SU-DHL-6 (cell line): ENCODE results near the gene MB.

Source experiments
- H2AFZ ChIP-seq: fragments of 200-600 bp; sonication (generic); 2 replicates; pipeline ENCODE4 v1.6.1; 2014; ENCODE audit warnings: low read depth, mild to moderate bottlenecking, moderate library complexity, mixed read lengths, antibody characterized with exemption, low read length; ENCODE audit not compliant: severe bottlenecking
- H3F3A ChIP-seq: fragments of 200-600 bp; shearing (Covaris generic); 2 replicates; pipeline ENCODE4 v1.6.0; 2016; ENCODE audit warnings: antibody characterized with exemption, mild to moderate bottlenecking; ENCODE audit not compliant: insufficient read depth
- H3K27ac ChIP-seq: fragments of 200-600 bp; sonication (generic); 2 replicates; pipeline ENCODE4 v1.5.1; 2016; ENCODE audit warnings: low read depth, mild to moderate bottlenecking, low read length, moderate library complexity, mixed read lengths
- H3K27me3 ChIP-seq: fragments of 200-600 bp; sonication (generic), shearing (Covaris generic); 2 replicates; pipeline ENCODE4 v1.6.0; 2014; ENCODE audit warnings: mild to moderate bottlenecking, low read length
- H3K36me3 ChIP-seq: fragments of 200-600 bp; sonication (generic); 2 replicates; pipeline ENCODE4 v1.6.1; 2014; ENCODE audit warnings: mild to moderate bottlenecking, low read length, mixed read lengths
- H3K4me2 ChIP-seq: fragments of 300-600, 200-600 bp; shearing (Covaris generic), sonication (generic); 2 replicates; pipeline ENCODE4 v1.6.0; 2014; ENCODE audit warnings: low read length, low read depth, mild to moderate bottlenecking; ENCODE audit not compliant: poor library complexity, severe bottlenecking
- H3K4me3 ChIP-seq: fragments of 200-600 bp; sonication (generic); 2 replicates; pipeline ENCODE4 v1.5.1; 2014; ENCODE audit warnings: antibody characterized with exemption, low read length, mild to moderate bottlenecking, mixed read lengths; ENCODE audit not compliant: insufficient read depth, poor library complexity, severe bottlenecking
- H3K79me2 ChIP-seq: fragments of 200-600 bp; sonication (generic); 2 replicates; pipeline ENCODE4 v1.6.1; 2014; ENCODE audit warnings: mild to moderate bottlenecking, low read length, moderate library complexity; ENCODE audit not compliant: insufficient read depth
- H3K9ac ChIP-seq: fragments of 200-600 bp; sonication (generic); 2 replicates; pipeline ENCODE4 v1.7.0; 2014; ENCODE audit warnings: mild to moderate bottlenecking, low read length
- H3K9me2 ChIP-seq: fragments of 200-600 bp; sonication (generic); replicated peaks from 2 replicates; pipeline ENCODE4 v1.6.1; 2014; ENCODE audit warnings: low read length; ENCODE audit not compliant: insufficient read depth
- H3K9me3 ChIP-seq: fragments of 200-600 bp; sonication (generic); 2 replicates; pipeline ENCODE4 v1.6.1; 2014; ENCODE audit warnings: low read length, mixed read lengths; ENCODE audit not compliant: insufficient read depth
- H4K20me1 ChIP-seq: fragments of 200-600 bp; sonication (generic); 2 replicates; pipeline ENCODE4 v1.6.1; 2014; ENCODE audit warnings: low read depth, mild to moderate bottlenecking, antibody characterized with exemption, low read length, moderate library complexity, mixed read lengths
- CTCF ChIP-seq: fragments of 200-600 bp; sonication (generic); IDR thresholded peaks from one replicate; pipeline ENCODE4 v1.5.1; 2017; ENCODE audit warnings: antibody characterized with exemption, mild to moderate bottlenecking, low read length, moderate library complexity; ENCODE audit not compliant: insufficient read depth, poor library complexity, severe bottlenecking
- EZH2phosphoT487 ChIP-seq: fragments of 200-600 bp; sonication (generic), shearing (Covaris generic); conservative IDR thresholded peaks from 2 replicates; pipeline ENCODE4 v1.6.1; 2018; ENCODE audit warnings: mild to moderate bottlenecking, antibody characterized with exemption, low read length, moderate library complexity, mixed read lengths

MB gene

GRCh38 chr22:35616043-35616442, 1.1 kb downstream of the MB start:
- no peak overlapping the region for H3K9ac ChIP-seq
- no peaks in the 10 kb centered on the region for H3F3A ChIP-seq
- no peak overlapping the region for H3K4me2 ChIP-seq

GRCh38 chr22:35615156-35615555, 2.0 kb downstream of the MB start:
- no peak overlapping the region for H3K27ac ChIP-seq
- no peaks in the 10 kb centered on the region for H3K27me3 ChIP-seq
- H3K4me2 ChIP-seq: no peak overlapping the region
- no peak overlapping the region for H3K4me3 ChIP-seq
- H2AFZ ChIP-seq: no peak overlapping the region
- no peaks in the 10 kb centered on the region for H3K9me2 ChIP-seq
- H3K36me3 ChIP-seq: no peaks in the 10 kb centered on the region
- no peaks in the 10 kb centered on the region for H3K9me3 ChIP-seq
- no peaks in the 10 kb centered on the region for H3F3A ChIP-seq
- TF ChIP-seq CTCF: no peak
- no peak for TF ChIP-seq EZH2phosphoT487
- no peak overlapping the region for H3K9ac ChIP-seq
- no peaks in the 10 kb centered on the region for H3K79me2 ChIP-seq
- H4K20me1 ChIP-seq: no peaks in the 10 kb centered on the region

More at GRCh38 chr22:35616043-35616442, 1.1 kb downstream of the MB start:
- Histone ChIP-seq H3K27me3 (no peaks in the 10 kb centered on the region), H3K36me3 (no peaks in the 10 kb centered on the region), H2AFZ (no peak overlapping the region), H3K79me2 (no peaks in the 10 kb centered on the region), H3K9me2 (no peaks in the 10 kb centered on the region), H3K27ac (no peak overlapping the region), H3K9me3 (no peaks in the 10 kb centered on the region), H4K20me1 (no peaks in the 10 kb centered on the region), H3K4me3 (no peak overlapping the region)
- TF ChIP-seq EZH2phosphoT487: no peak

- no peaks in the 10 kb centered on the region for H4K20me1 ChIP-seq
- no peaks in the 10 kb centered on the region for H3K79me2 ChIP-seq
- no peaks in the 10 kb centered on the region for H3K27me3 ChIP-seq
- no peak overlapping the region for H3K27ac ChIP-seq
- no peak overlapping the region for H3K4me3 ChIP-seq
- H3K9me2 ChIP-seq: no peaks in the 10 kb centered on the region
- H3K4me2 ChIP-seq: no peak overlapping the region
- TF ChIP-seq CTCF (no peak), EZH2phosphoT487 (no peak)
- H3K9me3 ChIP-seq: no peaks in the 10 kb centered on the region
- no peaks in the 10 kb centered on the region for H3K36me3 ChIP-seq
- H3F3A ChIP-seq: no peaks in the 10 kb centered on the region
- H2AFZ ChIP-seq: no peak overlapping the region
- no peak overlapping the region for H3K9ac ChIP-seq
Observed at GRCh38 chr22:35614404-35614803, 2.7 kb downstream of the MB start.

- H3K27me3 ChIP-seq: no peaks in the 10 kb centered on the region
- no peak overlapping the region for H3K27ac ChIP-seq
- H2AFZ ChIP-seq: no peak overlapping the region
- no peaks in the 10 kb centered on the region for H3K9me3 ChIP-seq
- no peak overlapping the region for H3K4me3 ChIP-seq
- TF ChIP-seq EZH2phosphoT487: no peak
- no peak for TF ChIP-seq CTCF
- no peaks in the 10 kb centered on the region for H3K79me2 ChIP-seq
- H3K9me2 ChIP-seq: no peaks in the 10 kb centered on the region
- H3K36me3 ChIP-seq: no peaks in the 10 kb centered on the region
- H3F3A ChIP-seq: no peaks in the 10 kb centered on the region
- H4K20me1 ChIP-seq: no peaks in the 10 kb centered on the region
- H3K4me2 ChIP-seq: no peak overlapping the region
- no peak overlapping the region for H3K9ac ChIP-seq
Observed at GRCh38 chr22:35612903-35613302, 4.2 kb downstream of the MB start.
